GM12873 (cell line): ENCODE results near the gene FGF14.

Experiments
- TF ChIP-seq, protein P1 (sequence below): IDR thresholded peaks from 2 replicates; pipeline ENCODE4 v1.5.1; 2012; ENCODE audit warnings: low read depth, mild to moderate bottlenecking, moderate library complexity, low read length, control low read depth; ENCODE audit not compliant: insufficient read depth; ENCODE audit errors: missing control alignments

FGF14 gene

DNA sequence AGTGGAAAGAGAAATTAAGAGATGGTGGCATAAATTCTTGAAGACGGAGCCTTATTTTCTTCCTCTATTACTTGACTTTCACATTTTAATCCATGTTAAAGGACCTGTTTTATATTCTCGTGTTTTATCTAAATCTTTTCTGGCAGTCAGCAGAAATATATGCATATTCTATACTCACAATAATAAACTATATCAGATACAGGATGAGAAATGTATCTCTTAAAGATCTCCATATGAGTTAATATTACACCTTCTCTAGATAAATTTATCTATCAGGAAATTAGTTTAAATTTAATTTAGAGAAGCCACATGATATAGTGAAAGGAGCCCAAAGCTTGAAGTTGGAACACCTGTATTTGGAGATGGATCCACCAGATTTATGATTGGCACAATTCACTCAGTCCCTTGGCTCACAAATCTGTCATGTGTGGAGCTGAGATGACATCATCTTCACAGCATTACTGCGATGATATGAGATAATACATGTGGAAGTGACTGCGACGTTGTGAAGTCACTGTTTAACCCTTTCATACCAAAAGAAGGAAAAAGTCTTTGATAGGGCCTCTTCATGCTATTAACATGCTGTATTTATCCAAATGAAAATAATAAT, 216.4 kb downstream of the FGF14 start:
- TF ChIP-seq, protein P1, sequence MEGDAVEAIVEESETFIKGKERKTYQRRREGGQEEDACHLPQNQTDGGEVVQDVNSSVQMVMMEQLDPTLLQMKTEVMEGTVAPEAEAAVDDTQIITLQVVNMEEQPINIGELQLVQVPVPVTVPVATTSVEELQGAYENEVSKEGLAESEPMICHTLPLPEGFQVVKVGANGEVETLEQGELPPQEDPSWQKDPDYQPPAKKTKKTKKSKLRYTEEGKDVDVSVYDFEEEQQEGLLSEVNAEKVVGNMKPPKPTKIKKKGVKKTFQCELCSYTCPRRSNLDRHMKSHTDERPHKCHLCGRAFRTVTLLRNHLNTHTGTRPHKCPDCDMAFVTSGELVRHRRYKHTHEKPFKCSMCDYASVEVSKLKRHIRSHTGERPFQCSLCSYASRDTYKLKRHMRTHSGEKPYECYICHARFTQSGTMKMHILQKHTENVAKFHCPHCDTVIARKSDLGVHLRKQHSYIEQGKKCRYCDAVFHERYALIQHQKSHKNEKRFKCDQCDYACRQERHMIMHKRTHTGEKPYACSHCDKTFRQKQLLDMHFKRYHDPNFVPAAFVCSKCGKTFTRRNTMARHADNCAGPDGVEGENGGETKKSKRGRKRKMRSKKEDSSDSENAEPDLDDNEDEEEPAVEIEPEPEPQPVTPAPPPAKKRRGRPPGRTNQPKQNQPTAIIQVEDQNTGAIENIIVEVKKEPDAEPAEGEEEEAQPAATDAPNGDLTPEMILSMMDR = no peak

DNA sequence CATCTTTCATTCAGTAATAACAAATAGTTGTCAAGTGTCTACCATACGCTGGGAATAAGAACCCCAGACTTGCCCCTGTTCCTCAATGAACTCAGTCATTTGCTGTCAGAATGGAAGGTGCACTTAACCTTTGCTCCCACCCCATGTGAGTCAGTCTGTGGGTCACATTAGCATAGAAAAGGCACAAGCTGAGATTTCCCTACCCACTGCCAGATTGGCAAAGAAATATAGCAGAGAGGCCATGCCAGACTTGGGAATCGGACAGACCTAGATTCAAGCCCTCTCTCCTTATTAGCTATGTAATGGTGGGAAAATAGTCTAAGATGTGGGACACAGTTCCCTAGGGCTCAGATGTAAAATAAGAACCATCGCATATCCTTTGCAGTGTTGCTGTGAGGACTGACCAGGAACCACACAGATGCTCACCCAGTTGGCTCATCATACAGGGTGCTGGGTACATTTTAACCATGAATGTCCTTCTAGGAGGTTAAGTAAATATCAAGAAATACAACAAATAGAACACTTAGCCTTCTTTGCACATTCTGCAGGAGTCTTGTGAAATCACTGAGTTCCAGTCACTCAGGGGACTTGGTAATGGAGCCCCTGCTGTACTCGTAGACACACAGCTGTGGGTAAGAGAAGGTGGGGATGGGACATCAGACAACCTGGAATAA, 218.2 kb downstream of the FGF14 start:
- TF ChIP-seq, protein P1 = no peak

DNA sequence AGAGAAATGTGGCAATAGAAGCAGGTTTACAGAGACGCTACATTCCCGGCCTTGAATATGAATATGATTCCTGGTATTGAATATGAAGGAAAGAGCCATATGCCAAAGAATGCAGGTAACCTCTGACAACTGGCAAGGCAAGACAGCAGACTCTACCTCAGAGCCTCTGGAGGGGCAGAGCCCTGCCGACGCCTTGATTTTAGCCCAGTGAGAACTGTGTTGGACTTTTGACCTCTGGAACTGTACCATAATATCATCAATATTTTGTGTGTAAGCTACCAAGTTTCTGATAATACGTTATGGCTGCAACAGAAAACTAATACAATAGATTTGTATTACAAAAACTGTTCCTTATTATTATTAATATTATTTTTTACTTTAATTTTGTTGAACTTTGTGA, 219.7 kb downstream of the FGF14 start:
- TF ChIP-seq, protein P1 = no peak

DNA sequence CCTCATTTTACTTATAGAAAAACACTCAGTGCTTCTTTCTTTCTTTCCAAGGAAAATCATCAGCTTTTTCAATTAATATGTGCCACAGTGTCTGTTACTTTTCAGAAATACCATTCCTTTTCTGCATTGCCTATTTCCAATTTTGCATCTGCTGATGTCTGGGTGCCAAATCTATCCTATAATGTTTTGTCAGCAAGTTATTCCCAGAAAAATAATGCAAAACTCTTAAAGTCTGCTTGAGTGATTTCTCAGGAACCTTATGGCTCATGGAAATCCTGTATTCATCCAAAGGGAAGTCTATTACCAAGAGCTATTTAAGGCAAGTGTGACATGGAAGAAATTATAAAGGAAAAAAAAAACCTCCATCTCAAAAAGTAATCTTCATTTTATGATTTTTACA, 224.4 kb downstream of the FGF14 start:
- TF ChIP-seq, protein P1 = no peak

DNA sequence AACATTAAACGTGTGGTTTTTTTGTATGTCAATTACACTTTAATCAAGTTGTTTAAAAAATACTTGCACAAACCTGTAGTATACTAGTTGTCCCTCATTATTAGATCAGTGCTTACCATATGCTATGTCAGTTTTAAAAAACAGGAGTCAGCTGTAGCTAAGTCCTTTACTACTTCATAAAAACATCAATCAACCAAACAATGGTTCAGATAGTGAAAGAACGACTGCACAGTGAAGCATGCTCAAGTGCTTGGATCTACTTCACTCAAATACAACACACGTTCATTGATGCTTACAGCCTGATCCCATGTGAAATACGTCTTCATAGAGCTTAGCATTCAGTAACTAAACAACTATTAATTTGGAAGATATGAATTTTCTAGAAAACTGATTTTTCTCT, 225.0 kb downstream of the FGF14 start:
- TF ChIP-seq, protein P1 = no peak

DNA sequence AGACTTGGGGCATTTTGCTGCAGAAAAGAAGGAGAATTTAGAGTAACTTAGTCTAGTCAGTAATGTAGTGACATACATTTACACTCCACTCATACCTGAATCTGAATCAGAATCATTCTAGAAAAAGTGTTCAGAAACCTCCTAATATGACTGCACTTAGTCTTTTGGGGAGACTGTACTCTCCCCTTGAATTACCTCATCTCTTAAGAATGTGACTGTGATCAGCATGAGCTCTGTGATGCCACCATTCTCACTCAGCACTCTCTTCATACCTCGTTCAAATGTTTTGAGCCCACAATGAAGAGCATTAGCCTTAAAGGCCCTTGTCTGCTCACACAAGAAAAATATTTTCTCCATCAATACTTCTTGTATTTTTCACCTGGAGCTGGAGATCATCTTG, 229.4 kb downstream of the FGF14 start:
- TF ChIP-seq, protein P1 = no peak

DNA sequence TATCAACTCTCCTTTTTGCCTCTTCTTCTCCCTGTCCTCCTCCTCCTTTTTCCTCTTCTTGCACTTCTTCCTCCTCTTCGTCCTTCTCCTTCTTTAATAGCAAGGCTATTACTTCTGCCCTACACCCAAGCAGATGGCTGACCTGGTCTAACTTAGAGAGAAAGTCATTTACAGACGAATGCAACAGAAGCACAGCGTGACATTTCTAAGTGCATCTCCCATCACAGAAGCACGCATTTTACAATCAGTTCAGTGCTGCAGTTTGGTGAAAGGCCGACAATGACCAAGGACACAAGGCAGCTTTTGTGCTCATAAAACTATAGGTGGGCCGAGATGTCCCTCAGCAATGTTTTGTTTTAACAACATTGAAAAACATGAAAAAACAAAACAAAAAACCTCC, 231.5 kb downstream of the FGF14 start:
- TF ChIP-seq, protein P1 = no peak
